HG03354 (cell line): ENCODE results near the gene L3MBTL4.

ENCODE experiments used
- ATAC-seq: cut with Tn5 transposase; IDR thresholded peaks from one replicate; pipeline ENCODE4 v1.9.1; 2021; ENCODE audit warnings: mild to moderate bottlenecking; ENCODE audit not compliant: unreplicated experiment, poor library complexity, severe bottlenecking

The L3MBTL4 gene

DNA sequence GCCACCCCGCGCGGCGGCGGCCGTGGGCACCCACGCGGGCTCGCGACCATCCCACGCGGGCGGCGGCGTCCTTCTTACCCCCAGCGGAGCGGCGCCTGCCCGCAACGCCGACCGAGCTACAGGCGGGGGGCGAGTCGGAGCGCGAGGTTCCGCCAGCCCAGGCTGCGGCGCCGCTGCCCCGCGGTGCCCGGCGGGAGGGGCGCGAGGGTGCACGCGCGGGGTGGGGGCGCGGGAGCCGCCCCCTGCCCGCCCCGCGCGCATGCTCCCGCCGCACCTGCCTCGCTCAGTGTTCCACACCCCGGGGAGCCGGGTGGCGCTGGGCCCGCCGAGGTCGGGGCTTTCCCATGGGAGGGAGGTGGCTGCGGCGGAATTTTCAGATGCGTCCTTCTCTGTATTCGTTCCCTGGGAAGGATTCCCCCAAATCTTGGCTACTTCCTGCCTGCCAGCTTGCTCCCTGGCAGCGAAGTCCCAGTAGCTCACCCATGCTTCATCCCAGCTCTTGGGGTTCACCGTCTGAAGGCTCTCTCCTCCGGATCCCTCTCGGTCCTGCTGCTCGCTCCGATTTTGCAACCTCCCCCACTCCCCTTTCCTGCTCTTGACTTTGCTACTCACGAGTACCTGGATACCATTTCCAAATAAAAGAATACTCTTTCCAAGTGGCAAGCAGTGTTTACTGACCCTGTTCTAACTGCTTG, at the start of gene L3MBTL4:
Gene L3MBTL4, minus strand, starts transcription at position 189 of the 695 bp plus-strand sequence. CDS start 103,286 bp downstream, outside the sequence.
- peak; percentile 63 for ATAC-seq

GRCh38 chr18:6452194-6452593, 37.5 kb upstream of the L3MBTL4 start:
- no peak for ATAC-seq

- ATAC-seq: peak; percentile 52
These were observed 34.5 kb upstream of the L3MBTL4 start for GRCh38 chr18:6449213-6449612.

DNA sequence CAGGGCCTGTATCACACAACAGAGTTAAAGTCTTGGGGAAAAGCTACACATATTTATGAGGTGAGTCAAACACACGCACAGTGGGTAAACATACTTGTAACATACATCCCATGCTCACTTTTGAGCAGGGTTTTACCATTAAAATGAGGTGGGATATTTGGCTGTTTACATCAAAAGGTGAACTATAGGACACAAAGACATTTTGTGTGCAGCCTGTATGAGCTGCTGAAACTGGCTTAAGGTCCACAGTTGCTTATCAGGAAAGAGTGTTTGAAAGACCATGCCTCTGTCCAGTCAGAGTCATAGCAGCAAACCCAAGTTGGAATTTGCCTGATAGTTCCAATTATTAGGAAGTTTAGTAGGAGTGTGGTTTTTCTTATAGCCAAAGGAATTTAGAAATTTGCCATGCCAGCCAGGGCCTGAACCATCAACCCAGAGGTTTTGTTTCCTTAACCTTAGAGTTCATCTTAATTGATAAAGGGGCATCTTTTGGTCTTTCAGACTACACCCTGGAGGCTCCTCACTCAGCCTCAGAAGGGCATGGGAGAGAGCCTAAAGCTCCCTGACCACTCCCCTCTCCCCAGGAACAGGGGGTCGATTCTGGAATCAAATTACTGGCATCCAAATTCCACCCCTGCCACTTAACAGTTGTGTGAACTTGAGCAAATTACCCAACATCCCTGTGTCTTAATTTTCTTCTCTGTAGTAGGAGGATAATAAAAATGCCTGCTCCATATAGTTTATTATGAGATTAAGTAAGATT, 29.9 kb upstream of the L3MBTL4 start:
- no peak for ATAC-seq

GRCh38 chr18:6441200-6441599, 26.5 kb upstream of the L3MBTL4 start:
- no peak for ATAC-seq

GRCh38 chr18:6437937-6438818, 23.5 kb upstream of the L3MBTL4 start:
- no peak for ATAC-seq

DNA sequence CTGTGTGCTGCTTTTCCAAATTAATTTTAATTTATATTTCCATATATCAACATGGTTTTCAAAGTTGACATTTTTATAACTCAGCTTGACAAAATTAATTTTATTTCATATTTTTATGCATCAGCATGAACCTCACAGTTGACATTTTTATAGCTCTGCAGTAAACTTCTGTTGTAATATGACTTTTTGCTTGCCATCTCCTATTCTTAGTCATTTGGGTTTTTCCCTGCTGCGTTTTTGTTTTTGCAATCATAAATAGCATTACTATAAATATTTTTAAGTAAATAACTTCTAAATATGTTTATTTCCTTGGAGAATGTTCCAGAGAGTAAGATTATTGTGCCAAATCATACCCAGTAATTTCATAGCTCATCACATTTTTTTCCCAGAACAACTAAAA, 21.0 kb upstream of the L3MBTL4 start:
- no peak for ATAC-seq

- no peak for ATAC-seq
These were observed 20.4 kb upstream of the L3MBTL4 start for GRCh38 chr18:6434987-6435709.

DNA sequence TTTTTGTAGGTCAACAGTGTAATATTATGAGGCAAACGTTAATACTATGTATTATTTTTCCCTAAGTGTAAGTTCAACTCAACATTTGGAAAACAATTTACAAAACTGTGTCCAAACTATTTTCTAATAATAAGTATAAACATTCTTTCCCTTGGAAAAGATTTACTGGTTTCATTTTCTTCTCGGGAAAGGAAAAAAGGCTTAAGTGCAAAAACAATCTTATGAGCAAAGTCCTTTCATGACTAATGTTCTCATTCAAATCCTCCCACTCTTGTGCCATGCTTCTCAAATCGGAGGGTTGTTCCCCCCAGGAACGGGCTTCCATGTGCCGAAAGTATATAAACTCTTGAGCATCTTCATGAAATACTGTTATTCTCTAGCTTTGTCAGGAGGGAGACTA, 19.8 kb upstream of the L3MBTL4 start:
- ATAC-seq: no peak

- ATAC-seq: no peak
These were observed 17.1 kb upstream of the L3MBTL4 start for GRCh38 chr18:6431659-6432318.

DNA sequence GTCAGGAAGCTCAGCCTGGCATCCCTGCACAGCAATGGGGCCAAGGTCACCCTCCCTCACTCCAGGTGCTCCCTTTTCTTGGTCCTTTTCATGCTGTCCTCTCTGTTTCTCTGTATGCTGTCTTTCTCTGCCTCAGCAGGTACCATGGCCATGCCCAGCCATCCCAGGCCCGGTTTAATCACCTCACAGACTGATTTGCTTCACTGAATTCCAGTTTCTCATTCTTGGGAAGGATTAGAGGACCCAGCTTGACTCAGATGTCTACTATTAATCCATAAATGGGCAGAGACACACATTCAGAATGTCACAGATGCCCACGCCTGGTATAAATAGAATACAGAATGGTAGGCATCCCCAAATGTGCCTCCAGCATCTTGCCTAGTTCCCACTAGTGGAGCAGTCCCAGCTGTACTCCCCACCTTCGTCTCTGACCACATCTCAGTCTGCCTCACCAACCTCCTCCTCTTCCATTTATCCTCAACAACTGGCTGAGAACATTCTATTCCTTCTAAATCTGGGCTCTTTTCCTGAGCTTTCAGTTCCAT, 14.2 kb upstream of the L3MBTL4 start:
- no peak for ATAC-seq

DNA sequence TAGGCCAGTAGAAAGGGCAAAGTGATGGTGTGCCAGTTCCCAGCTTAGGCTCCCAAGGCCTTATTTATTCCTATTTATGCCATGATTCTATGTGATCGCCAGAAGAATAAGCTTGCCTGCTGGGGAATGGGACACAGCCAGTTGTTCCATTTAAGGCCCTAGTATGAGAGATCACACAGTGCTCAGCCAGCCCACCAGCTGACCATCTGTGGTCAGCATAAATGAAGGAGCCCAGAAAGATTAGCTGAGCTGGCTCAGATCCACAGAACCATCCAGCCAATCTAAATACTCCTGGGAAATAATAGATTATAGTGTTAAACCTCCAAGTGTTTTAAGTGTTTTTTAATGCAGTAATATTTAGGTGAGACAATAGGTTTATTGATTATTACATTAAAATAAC, 12.6 kb upstream of the L3MBTL4 start:
- ATAC-seq: no peak

DNA sequence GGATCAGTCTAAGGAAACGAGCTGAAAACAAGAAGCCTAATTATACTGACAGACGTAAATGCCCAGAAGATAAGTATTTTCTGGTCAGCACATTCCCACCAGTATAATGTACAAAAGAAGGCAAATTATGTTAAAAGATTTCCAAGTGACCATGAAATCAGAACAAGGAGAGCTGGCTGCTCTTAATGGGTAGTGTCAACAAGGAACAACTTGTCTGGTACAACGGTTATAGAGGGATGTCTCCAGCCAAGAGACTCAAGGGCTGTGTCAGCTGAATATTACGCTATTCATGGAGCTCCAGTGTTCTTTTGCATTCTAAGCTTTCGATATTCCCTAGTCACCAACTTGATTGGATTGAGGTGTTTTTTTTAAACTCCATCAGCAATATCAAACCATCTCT, 8.6 kb upstream of the L3MBTL4 start:
- no peak for ATAC-seq

GRCh38 chr18:6414118-6414722, 491 bp downstream of the L3MBTL4 start:
- peak; percentile 92 for ATAC-seq

DNA sequence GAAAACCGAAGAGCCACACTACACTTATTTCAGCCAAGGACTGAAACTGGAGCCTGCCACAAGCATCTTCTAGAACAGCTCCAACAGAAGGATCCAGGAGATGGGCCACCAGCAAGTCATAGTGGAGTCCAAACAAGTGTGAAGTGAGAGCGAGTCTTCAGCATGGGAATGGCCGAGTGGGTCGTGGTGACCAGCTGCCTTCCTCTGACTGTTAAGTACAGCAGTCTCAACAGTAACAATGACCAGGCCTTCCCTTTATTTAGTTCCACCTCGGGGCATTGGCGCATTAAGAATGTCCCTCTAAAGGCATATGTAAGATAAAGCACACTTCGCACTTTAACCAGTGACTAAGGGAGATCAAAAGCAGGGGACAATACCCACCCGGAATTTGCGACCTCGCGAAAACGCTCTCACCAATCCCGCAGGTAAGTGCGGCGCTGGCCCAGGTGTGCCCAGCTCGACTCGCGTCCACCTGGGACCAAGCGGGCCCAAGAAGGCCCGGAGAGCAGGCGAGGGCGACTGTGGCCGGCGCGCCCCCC, 1.1 kb downstream of the L3MBTL4 start:
- peak; percentile 1 for ATAC-seq

DNA sequence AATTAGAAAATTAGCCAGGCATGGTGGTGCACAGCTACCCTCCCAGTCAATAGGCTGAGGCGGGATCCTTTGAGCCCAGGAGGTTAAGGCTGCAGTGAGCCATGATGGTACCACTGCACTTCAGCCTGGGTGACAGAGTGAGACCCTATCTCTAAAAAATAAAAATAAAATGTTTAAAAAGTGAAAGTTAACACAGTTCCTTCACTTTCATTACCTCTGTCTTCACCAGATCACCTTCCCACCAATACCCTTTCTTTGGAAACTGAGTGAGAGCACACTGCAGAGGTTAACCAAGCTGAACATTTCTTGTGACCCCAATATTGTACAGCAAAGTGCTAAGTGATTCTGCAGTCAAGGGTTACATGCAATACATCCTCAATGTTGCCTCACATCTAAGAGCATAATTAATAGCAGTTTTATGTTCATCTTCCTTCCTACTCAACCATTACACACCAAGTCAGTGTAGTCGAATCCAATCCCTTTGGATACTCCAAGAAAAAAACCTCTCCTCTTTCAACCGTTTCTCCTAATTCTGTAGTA, 1.7 kb downstream of the L3MBTL4 start:
- ATAC-seq: no peak

- ATAC-seq: no peak
These were observed 3.3 kb downstream of the L3MBTL4 start for GRCh38 chr18:6411382-6411781.

DNA sequence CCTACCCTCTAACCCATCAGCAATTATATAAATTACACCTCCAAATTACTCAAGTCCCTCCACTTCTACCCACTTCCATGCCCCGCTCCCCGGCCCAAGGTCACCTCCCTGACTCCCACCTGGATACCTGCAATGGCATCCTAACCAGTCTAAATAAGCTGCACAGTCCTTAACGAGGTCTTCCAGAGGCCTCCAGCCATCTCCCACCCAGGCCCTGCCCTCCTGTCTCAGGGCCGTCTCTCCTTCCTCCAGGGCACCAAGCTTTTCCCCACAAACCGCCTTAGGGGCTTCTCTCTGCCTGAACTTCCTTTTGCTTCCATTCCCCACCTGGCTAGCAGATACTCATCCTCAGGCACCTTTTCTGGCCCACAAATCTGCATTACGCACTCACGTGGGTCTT, 4.8 kb downstream of the L3MBTL4 start:
- no peak for ATAC-seq
